ENCODE results near the gene SLC12A5.
A peak's percentile ranks its signal among the peaks of the same experiment; 100 is the strongest.

SLC12A5 gene

GRCh38 chr20:46104262-46104661, 75.2 kb downstream of the SLC12A5 start:
- DNase-seq = no peak

GRCh38 chr20:46107061-46107460, 78.0 kb downstream of the SLC12A5 start:
- no peak for DNase-seq

- peak in 1 of 51 donors; percentile 0 for DNase-seq
Observed at GRCh38 chr20:46108435-46108841, 79.4 kb downstream of the SLC12A5 start.

DNA sequence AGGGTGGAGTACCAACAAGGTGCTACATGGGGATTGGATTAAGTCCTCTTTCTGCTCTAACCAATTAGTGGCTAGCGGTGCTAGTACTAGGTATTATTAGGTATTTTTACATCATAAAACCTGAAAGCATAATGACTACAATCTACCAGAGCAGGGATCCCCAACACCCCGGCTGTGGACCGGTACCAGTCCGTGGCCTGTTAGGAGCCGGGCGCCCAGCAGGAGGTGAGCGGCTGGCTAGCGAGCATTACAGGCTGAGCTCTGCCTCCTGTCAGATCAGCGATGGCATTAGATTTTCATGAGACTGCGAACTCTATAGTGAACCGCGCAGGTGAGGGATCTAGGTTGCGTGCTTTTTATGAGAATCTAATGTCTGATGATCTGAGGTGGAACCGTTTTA, 80.0 kb downstream of the SLC12A5 start:
- DNase-seq = no peak

All from hypothalamus (tissue), 51 donors.